Fibroblast of villous mesenchyme (primary cell): ENCODE measurements around the gene HYDIN. TPM values are rescaled to one million over a fixed set of nuclear protein-coding genes. Genes with fewer than 3 reads are reported as not detected.
A peak's percentile ranks its signal among the peaks of the same experiment; 100 is the strongest.

ENCODE experiments used
- DNase-seq: peaks from one replicate; pipeline ENCODE4 v3.0.0-alpha.2; 2010; ENCODE audit warnings: low read depth
- H3K4me3 ChIP-seq: 2 replicates; pipeline ENCODE4 v1.5.1; 2011; ENCODE audit warnings: low read depth, mild to moderate bottlenecking, low read length
- total RNA-seq: library from RNA; depleted of rRNA; stranded (reverse); fragments of >200 nt; gene quantifications from 2 replicates; pipeline ENCODE4 v1.2.3, GENCODE V29; 2012
- TF ChIP-seq, protein P1 (sequence below): IDR thresholded peaks from 2 replicates; pipeline ENCODE4 v1.5.1; 2012; ENCODE audit warnings: low read depth, mild to moderate bottlenecking, low read length; ENCODE audit not compliant: insufficient read depth

Gene HYDIN
- total RNA-seq, 1 donor, result under 0.01 TPM

- peak; percentile 64 for DNase-seq
- H3K4me3 ChIP-seq, result no peak overlapping the region
Measured at GRCh38 chr16:70779361-70779760, 451.2 kb downstream of the HYDIN start.

DNA sequence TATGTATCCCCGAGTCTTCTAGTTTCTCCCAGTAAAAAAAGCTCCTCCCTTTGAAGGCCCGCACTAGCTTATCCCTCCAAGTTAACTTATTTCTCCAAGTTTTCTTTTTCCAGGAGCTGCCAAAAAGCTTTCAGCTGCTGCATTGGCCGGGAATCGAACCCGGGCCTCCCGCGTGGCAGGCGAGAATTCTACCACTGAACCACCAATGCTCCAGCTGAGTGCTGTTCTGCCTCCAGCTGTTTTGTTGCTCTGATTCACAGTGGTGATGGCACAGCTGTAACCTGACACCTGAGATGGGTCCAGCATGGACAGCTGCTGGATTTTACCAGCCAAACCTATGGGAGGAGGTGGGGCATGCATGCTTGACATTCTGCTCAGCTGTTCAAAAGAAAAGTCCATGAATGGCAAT, 451.6 kb downstream of the HYDIN start:
- DNase-seq, result peak; percentile 93
- TF ChIP-seq, protein P1, sequence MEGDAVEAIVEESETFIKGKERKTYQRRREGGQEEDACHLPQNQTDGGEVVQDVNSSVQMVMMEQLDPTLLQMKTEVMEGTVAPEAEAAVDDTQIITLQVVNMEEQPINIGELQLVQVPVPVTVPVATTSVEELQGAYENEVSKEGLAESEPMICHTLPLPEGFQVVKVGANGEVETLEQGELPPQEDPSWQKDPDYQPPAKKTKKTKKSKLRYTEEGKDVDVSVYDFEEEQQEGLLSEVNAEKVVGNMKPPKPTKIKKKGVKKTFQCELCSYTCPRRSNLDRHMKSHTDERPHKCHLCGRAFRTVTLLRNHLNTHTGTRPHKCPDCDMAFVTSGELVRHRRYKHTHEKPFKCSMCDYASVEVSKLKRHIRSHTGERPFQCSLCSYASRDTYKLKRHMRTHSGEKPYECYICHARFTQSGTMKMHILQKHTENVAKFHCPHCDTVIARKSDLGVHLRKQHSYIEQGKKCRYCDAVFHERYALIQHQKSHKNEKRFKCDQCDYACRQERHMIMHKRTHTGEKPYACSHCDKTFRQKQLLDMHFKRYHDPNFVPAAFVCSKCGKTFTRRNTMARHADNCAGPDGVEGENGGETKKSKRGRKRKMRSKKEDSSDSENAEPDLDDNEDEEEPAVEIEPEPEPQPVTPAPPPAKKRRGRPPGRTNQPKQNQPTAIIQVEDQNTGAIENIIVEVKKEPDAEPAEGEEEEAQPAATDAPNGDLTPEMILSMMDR, result no peak
- no peak overlapping the region for H3K4me3 ChIP-seq

More at GRCh38 chr16:70779361-70779760, 451.2 kb downstream of the HYDIN start:
- TF ChIP-seq, protein P1, result no peak

DNA sequence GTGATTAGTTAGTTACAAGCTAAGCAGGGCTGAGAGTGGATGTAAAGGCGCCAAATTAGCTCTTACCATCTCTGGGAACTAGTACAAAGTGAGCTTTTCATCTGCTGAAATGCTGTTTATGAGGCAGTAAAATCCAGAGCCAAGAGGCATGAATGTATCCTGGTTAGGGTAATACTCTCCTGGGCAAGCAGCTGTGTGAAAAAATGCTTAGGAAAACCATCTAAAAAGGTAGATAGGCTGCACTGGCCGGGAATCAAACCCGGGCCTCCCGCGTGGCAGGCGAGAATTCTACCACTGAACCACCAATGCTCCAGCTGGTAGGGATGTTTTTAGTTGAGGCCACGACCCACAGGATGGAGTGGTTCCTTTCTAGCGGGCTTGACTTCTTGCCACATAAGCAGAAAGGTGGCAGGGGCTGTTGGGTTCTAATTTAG, 452.5 kb downstream of the HYDIN start:
- TF ChIP-seq, protein P1, result no peak
- no peak overlapping the region for H3K4me3 ChIP-seq
- DNase-seq, result peak; percentile 84

GRCh38 chr16:70777496-70777895, 453.0 kb downstream of the HYDIN start:
- H3K4me3 ChIP-seq, result no peak overlapping the region
- TF ChIP-seq, protein P1, result no peak
- DNase-seq, result no peak

DNA sequence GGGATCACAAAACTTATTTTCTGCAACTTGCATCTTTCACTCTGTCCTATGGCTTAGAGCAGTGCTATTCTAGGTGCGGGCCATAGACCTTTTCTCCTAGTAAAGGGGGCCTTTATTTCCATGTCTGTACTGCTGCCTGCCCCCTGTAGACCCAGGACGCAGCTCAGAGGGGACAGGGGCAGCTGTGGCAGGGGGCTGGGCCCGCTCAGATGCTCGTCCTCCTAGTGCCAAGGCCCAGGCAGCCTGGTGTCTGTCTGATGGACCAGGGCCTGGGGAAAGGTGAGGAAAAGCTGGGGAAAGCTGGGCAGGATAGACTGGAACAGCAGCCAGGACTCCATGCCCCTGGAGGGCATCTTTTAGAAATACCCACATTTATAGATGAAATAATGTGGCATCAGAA, 455.1 kb downstream of the HYDIN start:
- TF ChIP-seq, protein P1, result no peak
- DNase-seq, result no peak
- H3K4me3 ChIP-seq, result no peak overlapping the region

DNA sequence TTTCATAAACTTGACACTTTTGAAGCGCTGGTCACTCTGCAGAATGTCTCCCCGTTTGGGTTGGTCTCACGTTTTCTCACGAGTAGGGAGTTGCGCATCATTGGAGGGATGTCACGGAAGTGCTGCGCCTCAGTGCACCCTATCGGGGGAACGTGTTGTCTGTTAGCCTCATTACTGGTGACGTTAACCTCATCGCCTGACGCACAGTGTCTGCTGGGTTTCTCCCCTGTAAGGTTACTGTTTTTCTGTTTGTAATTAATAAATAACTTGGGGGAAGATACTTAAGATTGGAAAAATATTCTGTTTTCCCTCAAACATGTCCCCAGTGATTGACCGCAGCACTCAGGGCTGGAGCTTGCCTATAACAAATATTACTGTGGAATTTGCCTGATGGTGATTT, 456.3 kb downstream of the HYDIN start:
- no peak overlapping the region for H3K4me3 ChIP-seq
- no peak for DNase-seq
- TF ChIP-seq, protein P1, result no peak

DNA sequence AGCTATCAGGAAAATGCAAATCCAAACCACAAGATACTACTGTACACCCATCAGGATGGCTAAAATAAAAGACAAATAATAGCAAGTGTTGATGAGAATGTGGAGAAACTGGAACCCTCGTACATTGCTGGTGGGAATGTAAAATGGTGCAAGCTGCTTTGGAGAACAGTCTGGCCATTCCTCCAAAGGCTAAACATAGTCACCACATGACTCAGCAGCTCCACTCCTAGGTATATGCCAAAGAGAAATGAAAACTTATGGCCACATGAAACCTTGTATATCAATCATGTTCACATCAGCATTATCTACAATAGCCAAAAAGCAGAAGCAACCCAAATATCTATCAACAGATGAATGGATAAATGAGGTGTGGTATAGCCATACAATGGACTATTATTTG, 458.0 kb downstream of the HYDIN start:
- no peak for DNase-seq
- H3K4me3 ChIP-seq, result no peak overlapping the region

More for the DNA sequence above, 458.0 kb downstream of the HYDIN start:
- TF ChIP-seq, protein P1, result no peak
